ENCODE data around the gene GABRR2. TPM values are rescaled to one million over a fixed set of nuclear protein-coding genes. Genes with fewer than 3 reads are reported as not detected.

GABRR2 gene
- total and polyA plus RNA-seq, 10 of the 15 experiments (the other 5 are each of a cell fraction or from before 2014, with no cell fraction given): 0.16 to 0.72 (median 0.32) TPM; not detected in 2

DNA sequence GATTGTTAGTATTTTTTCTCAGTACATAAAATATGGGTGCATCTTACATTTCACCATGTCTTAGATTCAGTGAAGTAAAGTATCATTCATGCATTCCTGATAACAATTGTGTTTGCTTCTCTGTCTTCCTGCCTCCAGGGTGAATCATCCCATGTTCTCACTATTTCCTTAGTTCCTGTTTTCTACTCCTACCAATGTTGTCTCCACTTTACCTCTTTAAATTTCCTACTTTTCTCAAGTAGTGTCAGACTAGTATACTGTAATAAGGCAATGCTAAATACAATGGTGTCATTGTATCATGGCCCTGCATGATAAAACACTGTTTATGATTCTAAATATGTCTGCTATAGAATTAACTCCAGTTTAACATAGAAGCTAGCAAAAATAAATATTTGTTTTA is 60.5 kb downstream of the GABRR2 start:
- Histone ChIP-seq H3K9me3 (replicated peaks; ENCODE audit: control insufficient read depth, insufficient read depth, low read length) (no peaks in the 10 kb centered on the region), H3K27ac (ENCODE audit: control insufficient read depth, insufficient read depth) (no peak overlapping the region), H3K4me1 (ENCODE audit: control insufficient read depth, insufficient read depth, low read length) (peaks cover 8% of the 10 kb centered on the region), H3K9ac (ENCODE audit: control insufficient read depth, insufficient read depth, low read length) (no peak overlapping the region), H3K79me2 (ENCODE audit: control insufficient read depth, insufficient read depth, low read length) (no peaks in the 10 kb centered on the region), H2AFZ (ENCODE audit: control insufficient read depth, low read depth, low read length) (no peak overlapping the region), H3K36me3 (ENCODE audit: control insufficient read depth in 2 of 2, insufficient read depth in 2 of 2, low read length in 1 of 2) (no peaks in the 10 kb centered on the region), H3K4me3 (no peak overlapping the region), H3K27me3 (replicated peaks in 1 of 2; ENCODE audit: control insufficient read depth in 2 of 2, insufficient read depth in 2 of 2, low read length in 1 of 2) (no peaks in the 10 kb centered on the region), H3K4me2 (ENCODE audit: control insufficient read depth, insufficient read depth) (no peak overlapping the region), H4K20me1 (ENCODE audit: control insufficient read depth, insufficient read depth) (no peaks in the 10 kb centered on the region; the same call in 1 of the 2 replicates)
- SMC1A ChIA-PET (ENCODE audit: uncharacterized antibody, unreplicated experiment): no interaction called here
- intact Hi-C loops (cut with micrococcal nuclease; ENCODE audit: unreplicated experiment): no loop called here
- no TSS peak for BruUV-seq (replicated peaks)
- DNase-seq (ENCODE audit: low read depth, low spot score) (no peak), FAIRE-seq (peak; percentile 13), ATAC-seq (no peak)
- CTCF ChIA-PET: no interaction called here
- TF ChIP-seq IRF3 (IDR thresholded peaks at IDR 0.05) (no peak), NBN (IDR thresholded peaks at IDR 0.05) (no peak), SIX5 (IDR thresholded peaks at IDR 0.05; ENCODE audit: low read depth, low read length, severe bottlenecking) (no peak)
- TF ChIP-seq, protein P1, sequence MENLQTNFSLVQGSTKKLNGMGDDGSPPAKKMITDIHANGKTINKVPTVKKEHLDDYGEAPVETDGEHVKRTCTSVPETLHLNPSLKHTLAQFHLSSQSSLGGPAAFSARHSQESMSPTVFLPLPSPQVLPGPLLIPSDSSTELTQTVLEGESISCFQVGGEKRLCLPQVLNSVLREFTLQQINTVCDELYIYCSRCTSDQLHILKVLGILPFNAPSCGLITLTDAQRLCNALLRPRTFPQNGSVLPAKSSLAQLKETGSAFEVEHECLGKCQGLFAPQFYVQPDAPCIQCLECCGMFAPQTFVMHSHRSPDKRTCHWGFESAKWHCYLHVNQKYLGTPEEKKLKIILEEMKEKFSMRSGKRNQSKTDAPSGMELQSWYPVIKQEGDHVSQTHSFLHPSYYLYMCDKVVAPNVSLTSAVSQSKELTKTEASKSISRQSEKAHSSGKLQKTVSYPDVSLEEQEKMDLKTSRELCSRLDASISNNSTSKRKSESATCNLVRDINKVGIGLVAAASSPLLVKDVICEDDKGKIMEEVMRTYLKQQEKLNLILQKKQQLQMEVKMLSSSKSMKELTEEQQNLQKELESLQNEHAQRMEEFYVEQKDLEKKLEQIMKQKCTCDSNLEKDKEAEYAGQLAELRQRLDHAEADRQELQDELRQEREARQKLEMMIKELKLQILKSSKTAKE (IDR thresholded peaks at IDR 0.05; ENCODE audit: low read depth, poor library complexity, severe bottlenecking): no peak
- in situ Hi-C loops (cut with MboI): no loop called here
- POLR2A ChIA-PET: no interaction called here
- RAD21 ChIA-PET (ENCODE audit: unreplicated experiment): no interaction called here

GRCh38 chr6:89252907-89253306 is 62.2 kb downstream of the GABRR2 start:
- WGBS (ENCODE audit: insufficient coverage, insufficient replicate concordance, low lambda C conversion rate, missing lambda C conversion rate): 0% methylated on average over 2 of the region's 2 CpGs
- no peak for TF ChIP-seq EZH2 (IDR thresholded peaks at IDR 0.05; ENCODE audit: borderline replicate concordance, control insufficient read depth, low read depth, low read length)
- TF ChIP-seq HDAC6 (IDR thresholded peaks at IDR 0.05; ENCODE audit: unreplicated experiment): no peak
- TF ChIP-seq MXI1 (IDR thresholded peaks at IDR 0.05; ENCODE audit: low read depth, low read length): no peak
- TF ChIP-seq MYC (IDR thresholded peaks at IDR 0.05; ENCODE audit: insufficient read depth, insufficient read length, insufficient replicate concordance, low read length, severe bottlenecking): no peak
- no peak for TF ChIP-seq KLF5 (IDR thresholded peaks at IDR 0.05; ENCODE audit: partially characterized antibody)
- TF ChIP-seq ETV6 (conservative IDR thresholded peaks at IDR 0.05 in 1 of 2, IDR thresholded peaks at IDR 0.05 in 1 of 2; ENCODE audit: borderline replicate concordance in 1 of 2, low read depth in 1 of 2): no peak
- no peak for TF ChIP-seq SP1 (IDR thresholded peaks at IDR 0.05; ENCODE audit: low read depth, low read length)
- no peaks in the 10 kb centered on the region; the same call in 1 of the 2 replicates for H4K20me1 ChIP-seq (ENCODE audit: control insufficient read depth, insufficient read depth)

More at GRCh38 chr6:89252907-89253306, 62.2 kb downstream of the GABRR2 start:
- ATAC-seq (no peak), DNase-seq (ENCODE audit: low read depth, low spot score) (no peak), FAIRE-seq (no peak)
- CTCF ChIA-PET: interaction anchor here (1.5 kb wide), 1 partner anchor 115 kb away, joined by 3 read pairs; no protein-coding TSS in a partner anchor
- intact Hi-C loops (cut with micrococcal nuclease; ENCODE audit: unreplicated experiment): no loop called here
- POLR2A ChIA-PET: no interaction called here
- SMC1A ChIA-PET (ENCODE audit: uncharacterized antibody, unreplicated experiment): no interaction called here
- no peaks in the 10 kb centered on the region for H3K79me2 ChIP-seq (ENCODE audit: control insufficient read depth, insufficient read depth, low read length)
- in situ Hi-C loops (cut with MboI): no loop called here
- no peaks in the 10 kb centered on the region for H3K27me3 ChIP-seq (replicated peaks in 1 of 2; ENCODE audit: control insufficient read depth in 2 of 2, insufficient read depth in 2 of 2, low read length in 1 of 2)
- H3K27ac ChIP-seq (ENCODE audit: control insufficient read depth, insufficient read depth): no peak overlapping the region
- RAD21 ChIA-PET (ENCODE audit: unreplicated experiment): no interaction called here
- H3K4me3 ChIP-seq: no peak overlapping the region
- no peak overlapping the region for H3K4me2 ChIP-seq (ENCODE audit: control insufficient read depth, insufficient read depth)
- BruUV-seq (replicated peaks): no TSS peak
- H3K4me1 ChIP-seq (ENCODE audit: control insufficient read depth, insufficient read depth, low read length): no peaks in the 10 kb centered on the region
- no peak overlapping the region for H2AFZ ChIP-seq (ENCODE audit: control insufficient read depth, low read depth, low read length)
- no peak overlapping the region for H3K9ac ChIP-seq (ENCODE audit: control insufficient read depth, insufficient read depth, low read length)
- no peaks in the 10 kb centered on the region for H3K36me3 ChIP-seq (ENCODE audit: control insufficient read depth in 2 of 2, insufficient read depth in 2 of 2, low read length in 1 of 2)
- H3K9me3 ChIP-seq (replicated peaks; ENCODE audit: control insufficient read depth, insufficient read depth, low read length): no peaks in the 10 kb centered on the region
